GM19438 (cell line): ENCODE data around the gene FRRS1L.

Experiments
- ATAC-seq: cut with Tn5 transposase; IDR thresholded peaks from one replicate; pipeline ENCODE4 v1.9.1; 2021; ENCODE audit warnings: low read depth; ENCODE audit not compliant: unreplicated experiment

FRRS1L gene

GRCh38 chr9:109109967-109110328 is 57.1 kb downstream of the FRRS1L start:
- ATAC-seq, result no peak

- ATAC-seq, result no peak
Measured at GRCh38 chr9:109108318-109108717, 58.7 kb downstream of the FRRS1L start.

- no peak for ATAC-seq
Measured at GRCh38 chr9:109107402-109108240, 59.4 kb downstream of the FRRS1L start.

GRCh38 chr9:109101810-109102209 is 65.2 kb downstream of the FRRS1L start:
- ATAC-seq, result peak; percentile 55

GRCh38 chr9:109101202-109101595 is 65.8 kb downstream of the FRRS1L start:
- no peak for ATAC-seq

GRCh38 chr9:109100543-109101201 is 66.4 kb downstream of the FRRS1L start:
- peak; percentile 50 for ATAC-seq

- ATAC-seq, result no peak
Measured at GRCh38 chr9:109098960-109099308, 68.1 kb downstream of the FRRS1L start.

- no peak for ATAC-seq
Measured at GRCh38 chr9:109098171-109098959, 68.7 kb downstream of the FRRS1L start.

- ATAC-seq, result no peak
Measured at GRCh38 chr9:109097146-109097545, 69.9 kb downstream of the FRRS1L start.

- ATAC-seq, result no peak
Measured at GRCh38 chr9:109095321-109095720, 71.7 kb downstream of the FRRS1L start.

GRCh38 chr9:109094268-109094667 is 72.8 kb downstream of the FRRS1L start:
- no peak for ATAC-seq

- no peak for ATAC-seq
Measured at GRCh38 chr9:109092587-109092986, 74.5 kb downstream of the FRRS1L start.

- ATAC-seq, result no peak
Measured at GRCh38 chr9:109092051-109092580, 74.9 kb downstream of the FRRS1L start.

- no peak for ATAC-seq
Measured at GRCh38 chr9:109088221-109088620, 78.8 kb downstream of the FRRS1L start.

GRCh38 chr9:109087795-109088194 is 79.3 kb downstream of the FRRS1L start:
- no peak for ATAC-seq

- ATAC-seq, result no peak
Measured at GRCh38 chr9:109086221-109086620, 80.8 kb downstream of the FRRS1L start.

- no peak for ATAC-seq
Measured at GRCh38 chr9:109085510-109085909, 81.5 kb downstream of the FRRS1L start.

GRCh38 chr9:109083813-109084405 is 83.1 kb downstream of the FRRS1L start:
- no peak for ATAC-seq

- no peak for ATAC-seq
Measured at GRCh38 chr9:109083141-109083540, 83.9 kb downstream of the FRRS1L start.

- ATAC-seq, result no peak
Measured at GRCh38 chr9:109082091-109082620, 84.9 kb downstream of the FRRS1L start.
